CD14-positive monocyte (primary cell): ENCODE data around the gene PPP3R1. TPM values are rescaled to one million over a fixed set of nuclear protein-coding genes. Genes with fewer than 3 reads are reported as not detected.

ENCODE experiments used
- DNase-seq, 3 donors: peaks; one replicate each; pipeline ENCODE4 v3.0.0-alpha.2; 2011 to 2022
- H2AFZ ChIP-seq: 2 replicates; pipeline ENCODE4 v1.6.0; 2012; ENCODE audit warnings: mild to moderate bottlenecking, low read depth, low read length, inconsistent platforms; ENCODE audit not compliant: insufficient read depth, poor library complexity, severe bottlenecking
- H3K27ac ChIP-seq, 2 donors: 1 replicate in 1 of 2; 2 replicates in 1 of 2; pipeline ENCODE4 v1.5.1; 2012 to 2013; ENCODE audit warnings: low read length in 2 of 2, control low read depth in 1 of 2, inconsistent platforms in 1 of 2, low read depth in 1 of 2, mild to moderate bottlenecking in 1 of 2
- H3K27me3 ChIP-seq, 2 donors: one replicate each; pipeline versions ENCODE4 v1.6.0 to v1.6.1; 2011 to 2013; ENCODE audit warnings: low read length in 2 of 2; ENCODE audit not compliant: control insufficient read depth in 2 of 2, insufficient read depth in 2 of 2
- H3K36me3 ChIP-seq, 2 donors: replicated peaks in 1 of 2; 1 replicate in 1 of 2; 2 replicates in 1 of 2; pipeline versions ENCODE4 v1.5.1 to v1.6.1; 2012 to 2013; ENCODE audit warnings: low read length in 2 of 2, control low read depth in 1 of 2, inconsistent platforms in 1 of 2, mild to moderate bottlenecking in 1 of 2; ENCODE audit not compliant: insufficient read depth in 2 of 2, control insufficient read depth in 1 of 2
- H3K4me1 ChIP-seq, 2 donors: 1 replicate in 1 of 2; 2 replicates in 1 of 2; pipeline versions ENCODE4 v1.5.1 to v1.6.1; 2012 to 2013; ENCODE audit warnings: low read length in 2 of 2, control low read depth in 1 of 2, inconsistent platforms in 1 of 2, mild to moderate bottlenecking in 1 of 2, moderate library complexity in 1 of 2; ENCODE audit not compliant: insufficient read depth in 2 of 2, control insufficient read depth in 1 of 2
- H3K4me2 ChIP-seq: replicated peaks from 2 replicates; pipeline ENCODE3; 2012; ENCODE audit warnings: low read length, moderate library complexity, mild to moderate bottlenecking; ENCODE audit not compliant: poor library complexity, severe bottlenecking; ENCODE audit errors: extremely low read depth
- H3K4me3 ChIP-seq, 3 experiments: fragments of 200-600 bp in 1 of 3; sonication (generic) in 1 of 3; replicated peaks in 1 of 3; 1 replicate in 2 of 3; 2 replicates in 1 of 3; pipeline ENCODE4 v1.5.1; 2011 to 2013; ENCODE audit warnings: low read length in 3 of 3, mild to moderate bottlenecking in 3 of 3, control low read depth in 2 of 3, low read depth in 2 of 3, inconsistent platforms in 1 of 3, moderate library complexity in 1 of 3
- H3K79me2 ChIP-seq: 2 replicates; pipeline ENCODE4 v1.6.0; 2012; ENCODE audit warnings: mild to moderate bottlenecking, control low read depth, inconsistent platforms, low read length, moderate library complexity; ENCODE audit not compliant: insufficient read depth
- H3K9ac ChIP-seq: 2 replicates; pipeline ENCODE4 v1.6.0; 2017; ENCODE audit warnings: low read length, mild to moderate bottlenecking; ENCODE audit not compliant: insufficient read depth, poor library complexity, severe bottlenecking
- H3K9me3 ChIP-seq, 2 donors: replicated peaks in 1 of 2; 1 replicate in 1 of 2; 2 replicates in 1 of 2; pipeline versions ENCODE4 v1.5.1 to v1.6.1; 2012 to 2013; ENCODE audit warnings: low read length in 2 of 2, control low read depth in 1 of 2; ENCODE audit not compliant: control insufficient read depth in 1 of 2, insufficient read depth in 1 of 2
- H4K20me1 ChIP-seq: 2 replicates; pipeline ENCODE4 v1.6.0; 2012; ENCODE audit warnings: mild to moderate bottlenecking, low read length, control low read depth, moderate library complexity; ENCODE audit not compliant: insufficient read depth
- H3K27ac Mint-ChIP-seq, 7 donors: one replicate each; pipeline ENCODE4 v1.8.0; 2020; ENCODE audit warnings: mild to moderate bottlenecking in 7 of 7, mixed read lengths in 7 of 7, moderate library complexity in 6 of 7, inconsistent platforms in 2 of 7
- H3K27me3 Mint-ChIP-seq, 3 donors: one replicate each; pipeline ENCODE4 v1.8.0; 2021 to 2022; ENCODE audit warnings: low read depth in 3 of 3, mild to moderate bottlenecking in 3 of 3, mixed read lengths in 3 of 3, moderate library complexity in 3 of 3, inconsistent platforms in 1 of 3
- H3K36me3 Mint-ChIP-seq, 2 donors: one replicate each; pipeline ENCODE4 v1.8.0; 2020; ENCODE audit warnings: mixed read lengths in 2 of 2, inconsistent platforms in 1 of 2, mild to moderate bottlenecking in 1 of 2
- H3K4me1 Mint-ChIP-seq: one replicate; pipeline ENCODE4 v1.8.0; 2020; ENCODE audit warnings: mild to moderate bottlenecking, mixed read lengths
- H3K4me3 Mint-ChIP-seq, 2 donors: one replicate each; pipeline ENCODE4 v1.8.0; 2020; ENCODE audit warnings: mild to moderate bottlenecking in 2 of 2, mixed read lengths in 2 of 2, moderate library complexity in 1 of 2
- H3K9me3 Mint-ChIP-seq, 7 donors: one replicate each; pipeline ENCODE4 v1.8.0; 2020 to 2022; ENCODE audit warnings: mixed read lengths in 7 of 7, mild to moderate bottlenecking in 6 of 7, moderate library complexity in 6 of 7, inconsistent platforms in 2 of 7
- WGBS: methylation state at CpG from one replicate; pipeline ENCODE4 v1.1.5; 2013; ENCODE audit warnings: missing lambda C conversion rate; ENCODE audit not compliant: insufficient coverage; 5-methylcytosine and 5-hydroxymethylcytosine counted together
- intact Hi-C, 2 donors: fragments of 100-400 bp; cut with micrococcal nuclease; formaldehyde crosslinking; loops; one replicate each; pipeline versions ENCODE4 v1.15.0 to v1.15.1; 2023
- polyA minus RNA-seq: library from RNA; depleted of rRNA, polyadenylated mRNA; stranded (reverse); fragments of >200 nt; gene quantifications from 2 replicates; pipeline ENCODE4 v1.2.3, GENCODE V29; 2012
- polyA plus RNA-seq, 3 donors: library from polyadenylated mRNA; depleted of rRNA in 1 of 3; unstranded in 2 of 3; stranded (reverse) in 1 of 3; fragments of 300-500 nt in 2 of 3; fragments of >200 nt in 1 of 3; fragmentation: Illumina TruSeq in 2 of 3; gene quantifications; 1 replicate in 2 of 3; 2 replicates in 1 of 3; pipeline ENCODE4 v1.2.3, GENCODE V29; 2012 to 2021
- total RNA-seq, 12 experiments: library from RNA in 1 of 12; stranded (reverse) in 1 of 12; fragments of 120-200 nt in 1 of 12; gene quantifications; one replicate each; pipeline ENCODE4 v1.2.4 and lab custom pipeline; 2013 to 2026; ENCODE audit warnings: mixed read lengths in 6 of 12, inconsistent platforms in 1 of 12
- TF ChIP-seq, protein P1 (sequence below): fragments of 200-600 bp; IDR thresholded peaks from one replicate; pipeline ENCODE4 v1.8.0; 2022; ENCODE audit warnings: antibody characterized with exemption, mild to moderate bottlenecking

Gene PPP3R1
- total RNA-seq (2013) = 18.1 TPM
- polyA plus RNA-seq (10 to 100 TPM in 2 of 3 donors, 1 to 10 TPM in 1; 8.7 to 32.6 (median 10.7) TPM), polyA minus RNA-seq (8.3 and 10.9 TPM in 2 replicates), total RNA-seq (lab: John Stamatoyannopoulos, UW) (26.0 to 153 (median 84.5) reads per million in 11 experiments)

DNA sequence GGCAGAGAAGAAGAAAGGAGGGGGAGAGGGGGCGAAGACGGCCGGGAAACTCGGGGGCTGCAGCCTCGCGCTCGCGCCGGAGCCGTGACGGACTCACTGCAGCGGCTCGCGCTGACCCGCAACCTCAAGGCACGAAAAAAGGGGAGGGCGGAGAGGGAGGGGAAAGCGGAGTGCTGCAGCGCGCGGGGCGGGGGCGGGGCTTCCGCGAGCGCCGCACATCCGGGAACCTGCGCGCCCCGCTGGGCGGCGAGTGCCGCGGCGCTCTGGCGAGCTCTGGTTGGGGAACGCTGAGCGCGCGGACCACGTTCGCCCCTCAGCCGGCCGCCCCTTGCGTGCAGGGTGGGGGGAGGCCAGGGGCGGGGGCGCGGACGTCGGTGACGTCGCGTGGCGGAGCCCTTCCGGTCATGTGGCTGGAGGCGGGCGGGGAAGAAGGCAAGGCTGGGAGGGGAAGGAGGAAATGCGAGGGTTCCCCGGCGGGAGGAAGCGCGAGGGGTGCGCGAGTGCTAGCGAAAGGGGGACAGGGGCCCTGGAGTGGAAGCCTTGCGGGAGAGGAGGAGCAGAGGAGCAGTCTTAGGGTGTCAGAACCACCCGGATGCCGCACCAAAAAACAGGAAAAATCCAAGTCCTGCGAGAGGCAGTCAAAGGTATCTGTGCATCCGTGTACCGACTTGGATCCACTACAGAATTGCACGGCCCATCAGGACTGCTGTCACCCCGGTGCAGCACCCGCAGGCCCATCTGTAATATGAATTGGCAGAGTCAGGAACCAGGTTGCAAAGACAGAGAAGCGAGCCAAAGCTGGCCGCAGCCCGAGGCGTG lies at the start of gene PPP3R1:
PPP3R1 (minus strand) TSS at position 133 of the 819 bp plus-strand sequence. CDS start 405 bp downstream, outside the sequence.
- Mint-ChIP-seq H3K36me3 (no peaks in the 10 kb centered on the region), H3K4me1 (peaks cover 34% of the 10 kb centered on the region), H3K27ac (peak within 1 kb of the TSS; percentile 98 to 99 (median 99)), H3K9me3 (peaks cover 0 to 3% (median 0%) of the 10 kb centered on the region in 7 donors), H3K27me3 (peaks cover 0 to 2% (median 0%) of the 10 kb centered on the region in 3 donors), H3K4me3 (peak within 1 kb of the TSS; percentile 98 to 99)
- DNase-seq = peak; percentile 92 to 98 (median 97)
- Histone ChIP-seq H3K27me3 (no peaks in the 10 kb centered on the region), H3K9ac (peak within 1 kb of the TSS; percentile 80), H3K36me3 (peaks cover 0 to 6% of the 10 kb centered on the region in 2 donors), H3K79me2 (peaks cover 64% of the 10 kb centered on the region), H2AFZ (peak within 1 kb of the TSS; percentile 87), H4K20me1 (peaks cover 35% of the 10 kb centered on the region), H3K4me1 (peaks cover 32 to 47% of the 10 kb centered on the region in 2 donors), H3K9me3 (no peaks in the 10 kb centered on the region), H3K4me3 (peak within 1 kb of the TSS; percentile 80 to 100 (median 98)), H3K27ac (peak within 1 kb of the TSS; percentile 98 to 99), H3K4me2 (peak within 1 kb of the TSS; percentile 93)
- under 1% methylated on average over 66 of the region's 79 CpGs for WGBS
- intact Hi-C loops = loop anchor here (2.0 to 10.0 kb wide), 5 partner anchors 55 to 188 kb away; partner anchors contain the start of genes C1D (in 1 of the 2) and PNO1 (in 1 of the 2)
- TF ChIP-seq, protein P1, sequence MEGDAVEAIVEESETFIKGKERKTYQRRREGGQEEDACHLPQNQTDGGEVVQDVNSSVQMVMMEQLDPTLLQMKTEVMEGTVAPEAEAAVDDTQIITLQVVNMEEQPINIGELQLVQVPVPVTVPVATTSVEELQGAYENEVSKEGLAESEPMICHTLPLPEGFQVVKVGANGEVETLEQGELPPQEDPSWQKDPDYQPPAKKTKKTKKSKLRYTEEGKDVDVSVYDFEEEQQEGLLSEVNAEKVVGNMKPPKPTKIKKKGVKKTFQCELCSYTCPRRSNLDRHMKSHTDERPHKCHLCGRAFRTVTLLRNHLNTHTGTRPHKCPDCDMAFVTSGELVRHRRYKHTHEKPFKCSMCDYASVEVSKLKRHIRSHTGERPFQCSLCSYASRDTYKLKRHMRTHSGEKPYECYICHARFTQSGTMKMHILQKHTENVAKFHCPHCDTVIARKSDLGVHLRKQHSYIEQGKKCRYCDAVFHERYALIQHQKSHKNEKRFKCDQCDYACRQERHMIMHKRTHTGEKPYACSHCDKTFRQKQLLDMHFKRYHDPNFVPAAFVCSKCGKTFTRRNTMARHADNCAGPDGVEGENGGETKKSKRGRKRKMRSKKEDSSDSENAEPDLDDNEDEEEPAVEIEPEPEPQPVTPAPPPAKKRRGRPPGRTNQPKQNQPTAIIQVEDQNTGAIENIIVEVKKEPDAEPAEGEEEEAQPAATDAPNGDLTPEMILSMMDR = no peak

- Histone ChIP-seq H3K79me2 (no peaks in the 10 kb centered on the region), H3K36me3 (no peaks in the 10 kb centered on the region), H4K20me1 (no peaks in the 10 kb centered on the region), H3K27ac (no peak overlapping the region), H3K9me3 (no peaks in the 10 kb centered on the region), H3K4me1 (no peaks in the 10 kb centered on the region), H2AFZ (no peak overlapping the region), H3K27me3 (no peaks in the 10 kb centered on the region), H3K4me3 (no peak overlapping the region), H3K4me2 (no peak overlapping the region), H3K9ac (no peak overlapping the region)
- DNase-seq = no peak
- peaks cover 0 to 2% (median 2%) of the 10 kb centered on the region in 3 donors for H3K27me3 Mint-ChIP-seq
- H3K9me3 Mint-ChIP-seq = peaks cover 0 to 3% (median 0%) of the 10 kb centered on the region in 7 donors
- TF ChIP-seq, protein P1 = no peak
- intact Hi-C loops = no loop called here
- H3K27ac Mint-ChIP-seq = no peak overlapping the region
- H3K4me3 Mint-ChIP-seq = no peak overlapping the region
- peaks cover 10% of the 10 kb centered on the region for H3K4me1 Mint-ChIP-seq
- no peaks in the 10 kb centered on the region for H3K36me3 Mint-ChIP-seq
Measured at GRCh38 chr2:68295516-68295915, 43.2 kb upstream of the PPP3R1 start.
